NCI-H187 treated with DMSO at 0.1 percent for 48 hours (cell line): ENCODE measurements around the gene PRRG3.

Experiments used
- DNase-seq: peaks from one replicate; lab custom pipeline; 2025; lab: John Stamatoyannopoulos, UW

Gene PRRG3

DNA sequence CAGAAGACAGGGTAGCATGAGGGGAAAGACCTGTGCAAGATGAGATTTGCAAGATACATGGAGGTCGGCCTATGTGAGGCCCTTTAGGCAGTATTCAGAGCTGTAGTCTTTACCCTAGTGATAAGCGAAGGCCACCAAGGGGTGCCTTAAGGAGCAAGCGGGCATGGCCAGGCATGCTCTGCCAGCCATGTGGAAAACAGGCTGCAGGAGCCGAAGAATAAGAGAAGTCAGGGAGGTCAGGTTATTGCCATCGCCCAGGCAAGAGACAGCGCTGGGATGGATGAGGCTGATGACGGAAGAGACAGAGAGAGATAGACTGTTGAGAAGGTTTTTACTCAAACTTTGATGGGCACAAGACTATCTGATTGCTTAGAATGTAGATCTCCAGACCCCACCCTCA lies 13.6 kb downstream of the PRRG3 start:
- no peak for DNase-seq

DNA sequence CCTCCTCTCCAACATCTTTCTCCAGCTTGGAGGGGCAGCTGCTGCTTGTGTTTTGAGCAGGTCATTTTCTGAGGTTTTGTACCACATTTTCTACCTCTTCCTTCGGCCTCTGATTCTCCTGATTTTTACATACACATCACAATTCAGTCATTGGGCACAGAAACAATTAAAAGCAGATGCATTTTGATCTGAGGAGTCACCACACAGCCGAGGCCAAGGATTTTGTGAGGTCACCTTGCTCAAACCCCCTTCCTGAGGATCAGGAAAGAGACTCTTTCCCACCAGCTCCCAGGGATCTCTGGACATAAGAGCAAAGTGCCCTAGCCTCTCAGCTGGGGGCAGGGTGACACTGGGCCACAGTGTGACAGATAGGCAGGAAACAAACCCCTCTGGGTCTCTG lies 15.2 kb downstream of the PRRG3 start:
- no peak for DNase-seq

DNA sequence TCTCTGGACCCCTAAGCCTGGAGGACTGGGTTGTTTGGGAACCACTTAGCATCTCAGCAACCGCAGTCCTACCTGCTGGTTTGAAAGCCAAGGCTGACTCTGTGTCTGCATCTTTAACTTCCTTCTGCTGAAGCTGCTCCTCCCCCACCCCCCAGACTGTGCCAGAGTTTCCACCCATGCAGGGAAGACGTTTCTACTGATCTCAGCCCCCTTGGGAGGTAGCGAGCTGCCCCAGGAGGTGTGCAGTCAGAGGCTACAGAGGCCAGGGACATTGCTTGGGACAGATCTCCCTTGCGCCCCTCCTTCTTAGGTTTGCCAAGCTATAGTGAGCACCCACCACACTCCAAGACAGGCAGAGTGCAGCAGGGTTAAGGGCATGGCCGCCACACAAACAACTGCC lies 15.9 kb downstream of the PRRG3 start:
- DNase-seq, result no peak

DNA sequence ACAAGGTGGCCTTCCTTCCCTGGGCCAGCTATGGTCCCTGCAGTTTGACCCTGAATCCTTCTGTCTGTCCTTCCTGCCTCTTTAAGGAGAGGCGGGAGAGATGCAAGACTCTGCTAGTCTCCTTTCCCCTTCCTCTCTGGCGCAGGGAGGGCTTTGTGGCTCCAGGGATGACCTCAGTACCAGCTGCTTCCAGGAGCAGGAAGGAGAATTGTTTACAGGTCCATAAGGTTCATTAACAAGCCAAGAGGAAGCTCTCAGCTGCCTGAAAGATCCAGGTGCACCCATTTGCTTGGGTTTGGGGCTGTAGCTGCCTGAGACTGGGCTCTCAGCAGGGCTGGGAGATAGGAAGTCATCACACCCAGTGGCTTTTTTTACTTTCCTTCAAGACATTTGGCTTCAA lies 16.5 kb downstream of the PRRG3 start:
- peak; percentile 15 for DNase-seq

GRCh38 chrX:151712253-151712652 lies 17.0 kb downstream of the PRRG3 start:
- no peak for DNase-seq

GRCh38 chrX:151713849-151714248 lies 18.6 kb downstream of the PRRG3 start:
- no peak for DNase-seq

DNA sequence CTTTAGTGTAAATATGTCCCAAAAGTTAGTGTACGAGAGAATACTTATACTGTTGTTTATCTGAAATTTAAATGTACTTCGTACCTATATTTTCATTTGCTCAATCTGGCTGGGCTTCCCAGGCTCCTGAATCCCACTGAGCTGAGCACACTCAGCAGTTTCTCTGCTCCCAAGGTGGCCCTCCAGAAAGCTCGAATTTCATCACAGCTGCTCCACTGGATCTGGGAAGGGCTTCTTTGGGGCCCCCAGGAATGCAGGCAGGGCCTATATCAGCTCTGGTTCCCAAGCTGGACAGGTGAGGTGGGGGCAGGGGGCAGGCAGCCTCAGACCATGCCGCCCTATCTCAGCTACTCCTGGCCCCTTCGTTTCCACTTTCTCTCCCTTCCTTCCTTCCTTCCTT lies 19.1 kb downstream of the PRRG3 start:
- DNase-seq, result no peak

GRCh38 chrX:151715752-151716151 lies 20.5 kb downstream of the PRRG3 start, which contains the start of gene FATE1:
TSS of gene FATE1 (plus strand) at chrX:151716035. CDS start at chrX:151716120, 85 bp downstream.
- no peak for DNase-seq

- no peak for DNase-seq
Observed at GRCh38 chrX:151722241-151722846, 27.1 kb downstream of the PRRG3 start.

DNA sequence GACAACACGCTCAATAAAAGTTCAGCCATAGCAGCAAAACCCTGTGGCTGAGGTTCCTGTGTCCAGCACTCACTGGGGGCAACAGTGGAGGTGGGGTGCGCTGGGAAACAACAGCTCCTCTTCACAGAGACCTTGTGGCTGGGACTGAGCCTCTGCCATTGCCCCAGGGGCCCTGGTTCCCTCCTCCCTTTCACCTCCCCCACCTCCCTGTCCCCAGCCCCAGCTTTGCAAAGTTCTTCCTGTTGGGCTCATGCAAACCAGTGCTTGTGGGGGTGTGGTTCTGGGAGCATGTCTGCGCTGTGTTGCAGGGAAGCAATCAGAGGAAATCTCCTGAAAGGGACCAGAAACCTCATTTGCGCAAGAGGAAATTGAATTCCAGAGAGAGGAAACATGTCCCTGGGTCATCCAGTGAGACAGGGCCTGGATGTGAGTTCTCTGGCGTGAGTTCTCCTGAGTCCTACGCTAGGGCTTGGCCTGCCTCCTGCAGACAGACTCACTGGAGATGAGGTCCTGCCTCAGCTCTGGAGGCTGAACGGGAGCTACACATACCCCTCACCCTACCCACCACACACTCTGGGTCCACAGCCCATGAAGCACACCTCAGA lies 28.0 kb downstream of the PRRG3 start:
- DNase-seq, result no peak

DNA sequence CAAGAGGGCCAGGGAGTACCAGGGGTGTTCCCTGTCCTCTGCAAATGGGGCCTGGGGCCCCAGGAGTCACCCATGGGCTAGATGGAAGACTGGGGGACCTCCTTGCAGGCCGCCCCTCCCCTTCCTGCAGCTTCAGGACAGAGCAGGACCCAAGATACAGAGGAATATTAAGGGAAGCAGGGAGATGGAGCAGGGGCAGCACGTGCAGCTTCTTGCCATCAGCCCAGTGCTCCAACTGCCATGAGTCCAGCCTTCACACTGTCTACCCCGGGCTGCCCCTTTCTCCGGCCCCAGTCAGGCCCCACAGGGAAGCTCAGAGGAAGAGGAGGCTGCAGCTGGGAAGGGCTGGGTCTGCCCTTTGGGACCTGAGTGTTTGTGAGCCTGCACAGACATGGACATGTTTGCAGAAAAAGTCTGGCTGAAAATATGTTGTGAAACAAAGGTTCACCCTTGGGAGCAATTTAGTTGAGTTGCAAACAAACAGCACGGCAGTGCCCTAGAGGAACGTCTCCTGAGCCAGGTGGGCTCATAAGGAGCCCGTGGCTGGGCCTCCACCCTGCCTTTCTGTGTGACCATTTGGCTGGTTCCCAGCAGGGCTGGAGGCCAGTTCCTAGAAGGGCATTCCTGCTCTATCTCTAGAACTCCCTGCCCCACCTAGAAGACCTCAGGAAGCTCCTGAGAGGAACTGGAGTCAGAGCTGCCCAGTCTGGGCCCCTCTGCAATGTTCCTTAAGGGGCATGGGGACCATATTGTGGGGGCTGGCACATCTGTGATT lies 29.5 kb downstream of the PRRG3 start:
- DNase-seq, result no peak

GRCh38 chrX:151725338-151725614 lies 30.0 kb downstream of the PRRG3 start:
- DNase-seq, result no peak

- DNase-seq, result no peak
Observed at GRCh38 chrX:151726751-151727150, 31.5 kb downstream of the PRRG3 start.

GRCh38 chrX:151727346-151727745 lies 32.1 kb downstream of the PRRG3 start:
- DNase-seq, result no peak

- DNase-seq, result no peak
Observed at GRCh38 chrX:151729056-151729725, 33.9 kb downstream of the PRRG3 start.

- DNase-seq, result no peak
Observed at GRCh38 chrX:151734446-151734845, 39.2 kb downstream of the PRRG3 start, which contains the start of gene CNGA2. TSS of gene CNGA2 (plus strand) at chrX:151734746. CDS start at chrX:151738484, 3,738 bp downstream.

DNA sequence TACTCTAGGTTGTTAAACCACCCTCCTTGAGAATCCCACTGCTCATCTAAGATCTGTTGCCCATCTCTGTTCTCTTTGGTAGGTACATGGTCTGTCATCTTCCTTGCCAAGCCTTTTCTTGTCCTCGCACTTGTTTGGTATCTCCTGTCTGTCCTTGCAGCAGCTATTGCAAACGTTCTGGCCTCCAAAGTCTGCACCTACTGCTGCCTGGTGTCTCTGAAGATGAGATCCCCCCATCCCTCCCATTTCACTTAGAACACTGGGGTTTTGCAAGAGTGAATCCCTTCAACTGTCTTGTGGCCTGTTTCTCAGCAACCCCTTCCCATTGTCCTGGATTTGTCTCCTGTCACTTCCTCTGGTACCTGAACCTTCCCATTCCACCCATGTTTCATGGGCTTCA lies 40.0 kb downstream of the PRRG3 start:
- DNase-seq, result no peak

GRCh38 chrX:151736685-151737084 lies 41.4 kb downstream of the PRRG3 start:
- DNase-seq, result no peak

DNA sequence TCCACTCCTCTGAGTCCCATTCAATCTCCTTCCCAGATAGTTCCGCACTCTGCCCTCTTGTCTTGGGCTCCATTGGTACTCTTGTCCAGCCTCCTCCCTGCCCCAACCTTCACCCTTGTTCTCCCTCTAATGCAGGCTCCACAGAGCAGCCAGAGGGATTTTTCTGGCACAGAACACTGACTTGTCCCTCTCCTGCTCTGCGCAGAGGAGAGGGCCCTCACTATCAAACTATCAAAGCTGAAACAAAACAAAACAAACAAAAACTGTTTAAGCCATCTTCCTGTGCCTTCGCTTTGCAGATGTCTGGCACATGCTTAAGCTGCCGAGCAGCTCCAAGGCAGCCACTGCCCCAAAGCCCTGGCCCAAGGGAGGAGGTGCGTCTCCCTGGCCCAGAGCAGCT lies 42.2 kb downstream of the PRRG3 start:
- DNase-seq, result no peak

- no peak for DNase-seq
Observed at GRCh38 chrX:151738751-151739150, 43.5 kb downstream of the PRRG3 start.

DNA sequence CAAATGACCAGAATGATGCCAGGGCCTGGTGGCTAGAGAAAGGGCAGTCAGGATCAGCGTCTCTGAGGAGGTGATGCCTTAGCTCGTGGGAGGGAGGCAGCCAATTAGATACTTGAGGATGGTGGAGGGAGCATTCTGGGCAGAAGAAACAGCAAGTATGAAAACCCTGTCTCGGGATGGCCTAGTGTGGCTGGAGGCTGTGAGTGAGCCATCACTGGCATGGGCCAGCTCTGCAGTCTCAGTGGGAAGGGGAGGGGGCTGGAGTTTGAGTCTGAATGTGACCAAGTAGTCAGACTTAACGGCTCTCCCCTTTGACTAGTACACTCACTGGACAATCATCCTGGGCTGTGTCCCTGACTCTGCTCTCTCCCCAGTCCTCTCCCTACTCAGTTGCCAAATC lies 46.3 kb downstream of the PRRG3 start:
- DNase-seq, result no peak

- DNase-seq, result no peak
Observed at GRCh38 chrX:151742311-151742710, 47.1 kb downstream of the PRRG3 start.
